ENCODE results near the gene KIF17.

The KIF17 gene

DNA sequence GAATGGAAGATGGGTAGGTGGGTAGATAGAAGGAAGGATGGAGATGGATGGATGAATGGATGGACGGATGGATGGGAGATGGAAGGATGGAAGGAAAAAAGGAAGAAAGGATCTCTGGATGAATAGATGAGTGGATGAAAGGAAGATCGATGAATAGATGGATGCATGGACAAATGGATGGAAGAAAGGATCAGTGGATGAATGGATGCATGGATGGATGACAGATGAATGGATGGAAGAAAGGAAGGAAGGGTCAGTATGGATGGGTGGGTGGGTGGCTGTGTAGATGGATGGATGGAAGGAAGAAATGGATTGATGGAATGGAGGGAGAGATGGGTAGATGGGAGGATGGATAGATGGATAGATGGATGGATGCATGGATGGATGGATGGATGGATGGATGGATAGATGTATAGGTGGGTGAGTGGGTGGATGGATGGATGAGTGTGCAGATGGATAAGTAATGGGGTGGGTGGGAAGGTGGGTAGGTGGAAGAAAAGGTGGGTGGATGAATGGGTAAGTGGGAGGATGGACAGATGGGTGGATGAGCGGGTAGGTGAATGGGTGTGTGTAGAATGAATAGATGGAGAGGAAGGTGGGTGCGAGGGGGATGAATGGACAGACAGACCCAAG is 14.6 kb downstream of the KIF17 start:
- no peak for DNase-seq (ENCODE audit: low read depth)
- TF ChIP-seq, protein P1, sequence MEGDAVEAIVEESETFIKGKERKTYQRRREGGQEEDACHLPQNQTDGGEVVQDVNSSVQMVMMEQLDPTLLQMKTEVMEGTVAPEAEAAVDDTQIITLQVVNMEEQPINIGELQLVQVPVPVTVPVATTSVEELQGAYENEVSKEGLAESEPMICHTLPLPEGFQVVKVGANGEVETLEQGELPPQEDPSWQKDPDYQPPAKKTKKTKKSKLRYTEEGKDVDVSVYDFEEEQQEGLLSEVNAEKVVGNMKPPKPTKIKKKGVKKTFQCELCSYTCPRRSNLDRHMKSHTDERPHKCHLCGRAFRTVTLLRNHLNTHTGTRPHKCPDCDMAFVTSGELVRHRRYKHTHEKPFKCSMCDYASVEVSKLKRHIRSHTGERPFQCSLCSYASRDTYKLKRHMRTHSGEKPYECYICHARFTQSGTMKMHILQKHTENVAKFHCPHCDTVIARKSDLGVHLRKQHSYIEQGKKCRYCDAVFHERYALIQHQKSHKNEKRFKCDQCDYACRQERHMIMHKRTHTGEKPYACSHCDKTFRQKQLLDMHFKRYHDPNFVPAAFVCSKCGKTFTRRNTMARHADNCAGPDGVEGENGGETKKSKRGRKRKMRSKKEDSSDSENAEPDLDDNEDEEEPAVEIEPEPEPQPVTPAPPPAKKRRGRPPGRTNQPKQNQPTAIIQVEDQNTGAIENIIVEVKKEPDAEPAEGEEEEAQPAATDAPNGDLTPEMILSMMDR (IDR thresholded peaks at IDR 0.05; ENCODE audit: low read depth, low read length, missing control alignments): no peak
- no peak overlapping the region for H3K4me3 ChIP-seq (ENCODE audit: low read depth, low read length)

DNA sequence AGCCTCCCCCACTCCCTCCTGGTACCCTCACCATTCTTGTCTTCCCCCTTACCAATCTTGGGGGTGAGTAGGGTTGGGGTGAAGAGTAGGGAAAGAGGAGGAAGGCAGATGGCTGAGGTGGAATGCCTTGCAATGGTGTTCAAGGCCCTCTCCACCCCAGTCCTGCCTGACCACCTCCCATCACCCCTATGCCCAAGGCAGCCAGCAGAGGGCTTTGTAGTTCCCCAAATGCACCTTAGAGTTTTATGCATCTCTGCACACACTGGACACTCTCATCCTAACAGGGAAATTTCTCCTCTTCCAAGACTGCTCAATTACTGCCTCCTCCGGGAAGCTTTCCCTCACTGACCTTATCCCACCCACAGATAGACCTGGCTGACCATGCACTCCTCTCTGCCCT is 15.4 kb downstream of the KIF17 start:
- DNase-seq (ENCODE audit: low read depth): no peak
- TF ChIP-seq, protein P1 (IDR thresholded peaks at IDR 0.05; ENCODE audit: low read depth, low read length, missing control alignments): peak; percentile 48
- H3K4me3 ChIP-seq (ENCODE audit: low read depth, low read length): no peak overlapping the region

DNA sequence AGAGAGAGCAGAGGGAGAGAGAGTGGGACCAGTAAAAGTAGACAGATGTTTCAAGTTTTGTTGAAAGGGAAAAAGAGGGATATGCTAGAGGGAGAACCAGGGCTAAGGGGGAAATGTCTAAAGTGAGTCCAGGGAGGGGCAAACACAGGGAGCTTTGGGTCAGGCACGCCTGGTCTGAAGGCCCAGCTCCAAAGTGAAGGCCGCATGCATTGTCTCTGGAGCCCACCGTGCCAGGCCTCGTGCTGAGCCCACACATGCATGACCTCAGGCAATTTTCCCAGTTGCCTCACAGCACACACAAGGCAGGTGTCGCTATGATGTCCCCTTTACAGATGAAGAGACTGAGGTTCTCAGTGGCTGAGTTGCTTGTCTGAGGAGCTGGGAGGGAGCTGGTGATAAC is 16.0 kb downstream of the KIF17 start:
- TF ChIP-seq, protein P1 (IDR thresholded peaks at IDR 0.05; ENCODE audit: low read depth, low read length, missing control alignments): no peak

DNA sequence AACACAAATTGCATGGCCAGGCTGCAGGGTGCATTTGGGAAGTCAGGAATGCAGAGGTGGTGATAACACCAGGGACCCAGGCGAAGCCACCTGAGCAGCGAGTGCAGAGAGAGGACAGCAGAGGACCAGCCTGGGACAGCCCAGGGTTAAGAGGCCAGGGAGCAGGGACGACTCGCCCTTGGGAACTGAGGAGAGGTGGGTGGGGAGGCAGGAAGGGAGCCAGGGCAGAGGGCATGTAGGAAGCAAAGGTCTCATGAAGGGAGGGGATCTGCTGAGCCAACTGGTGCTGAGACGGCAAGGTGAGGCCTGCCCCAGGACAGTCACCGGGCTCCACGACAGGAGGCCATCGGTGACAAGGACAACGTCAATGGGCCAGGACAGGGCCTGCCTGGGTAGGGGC is 16.4 kb downstream of the KIF17 start:
- TF ChIP-seq, protein P1 (IDR thresholded peaks at IDR 0.05; ENCODE audit: low read depth, low read length, missing control alignments): no peak
- no peak for DNase-seq (ENCODE audit: low read depth)
- H3K4me3 ChIP-seq (ENCODE audit: low read depth, low read length): no peak overlapping the region

More for the DNA sequence above, 16.0 kb downstream of the KIF17 start:
- DNase-seq (ENCODE audit: low read depth): no peak
- no peak overlapping the region for H3K4me3 ChIP-seq (ENCODE audit: low read depth, low read length)

DNA sequence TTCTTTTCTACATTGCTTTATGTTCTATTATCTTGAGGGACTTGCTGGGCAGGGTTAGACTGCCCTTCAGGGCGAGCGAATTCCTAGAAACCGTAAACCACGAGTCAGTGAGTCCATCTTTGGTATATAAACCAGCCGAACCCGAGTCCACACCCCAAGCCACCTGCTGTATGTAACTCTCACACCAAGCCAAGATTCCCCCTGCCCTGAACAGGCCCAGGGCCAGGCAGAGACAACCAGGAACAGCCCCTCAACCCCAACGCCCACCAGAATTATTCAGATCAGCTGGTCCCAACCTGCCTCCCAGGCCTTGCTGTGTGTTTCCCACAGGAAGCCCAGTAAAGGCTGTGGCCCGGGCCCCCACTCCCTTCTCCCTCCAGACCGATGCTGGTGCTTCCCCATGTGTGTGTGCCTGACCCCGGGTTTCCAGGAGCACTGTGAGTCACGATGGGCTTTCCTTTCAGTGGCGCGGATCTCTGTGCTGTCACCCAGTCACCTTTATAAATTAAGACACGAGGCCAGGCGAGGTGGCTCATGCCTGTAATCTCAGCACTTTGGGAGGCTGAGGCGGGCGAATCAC is 17.1 kb downstream of the KIF17 start:
- TF ChIP-seq, protein P1 (IDR thresholded peaks at IDR 0.05; ENCODE audit: low read depth, low read length, missing control alignments): no peak
- H3K4me3 ChIP-seq (ENCODE audit: low read depth, low read length): no peak overlapping the region
- DNase-seq (ENCODE audit: low read depth): no peak

DNA sequence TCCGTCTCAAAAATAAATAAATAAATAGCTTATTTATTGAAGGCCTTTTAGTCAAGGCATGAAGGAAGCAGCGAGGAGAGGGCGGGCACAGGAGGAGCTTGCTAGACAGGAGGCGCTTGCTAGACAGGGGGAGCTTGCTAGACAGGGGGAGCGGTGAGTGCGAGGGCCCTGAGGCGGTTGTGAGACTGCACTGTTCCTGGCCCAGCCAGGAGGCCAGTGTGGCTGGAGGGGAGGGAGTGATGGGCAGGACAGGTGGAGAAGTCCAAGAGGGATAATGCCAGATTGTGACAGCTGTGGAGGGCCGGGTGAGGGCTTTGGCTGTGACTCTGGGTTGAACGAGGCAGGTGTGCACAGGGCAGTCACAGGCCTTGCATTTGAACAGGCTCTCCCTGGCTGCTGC is 18.2 kb downstream of the KIF17 start:
- TF ChIP-seq, protein P1 (IDR thresholded peaks at IDR 0.05; ENCODE audit: low read depth, low read length, missing control alignments): no peak
- no peak overlapping the region for H3K4me3 ChIP-seq (ENCODE audit: low read depth, low read length)
- DNase-seq (ENCODE audit: low read depth): no peak

Measured in GM12864 (cell line).